ENCODE data around the gene GNPTG. TPM values are rescaled to one million over a fixed set of nuclear protein-coding genes. Genes with fewer than 3 reads are reported as not detected.

GNPTG gene
- total and polyA plus RNA-seq, 2 of the 13 experiments (the other 11 are each of a cell fraction or from before 2014, with no cell fraction given), result 22.7 to 71.1 TPM

DNA sequence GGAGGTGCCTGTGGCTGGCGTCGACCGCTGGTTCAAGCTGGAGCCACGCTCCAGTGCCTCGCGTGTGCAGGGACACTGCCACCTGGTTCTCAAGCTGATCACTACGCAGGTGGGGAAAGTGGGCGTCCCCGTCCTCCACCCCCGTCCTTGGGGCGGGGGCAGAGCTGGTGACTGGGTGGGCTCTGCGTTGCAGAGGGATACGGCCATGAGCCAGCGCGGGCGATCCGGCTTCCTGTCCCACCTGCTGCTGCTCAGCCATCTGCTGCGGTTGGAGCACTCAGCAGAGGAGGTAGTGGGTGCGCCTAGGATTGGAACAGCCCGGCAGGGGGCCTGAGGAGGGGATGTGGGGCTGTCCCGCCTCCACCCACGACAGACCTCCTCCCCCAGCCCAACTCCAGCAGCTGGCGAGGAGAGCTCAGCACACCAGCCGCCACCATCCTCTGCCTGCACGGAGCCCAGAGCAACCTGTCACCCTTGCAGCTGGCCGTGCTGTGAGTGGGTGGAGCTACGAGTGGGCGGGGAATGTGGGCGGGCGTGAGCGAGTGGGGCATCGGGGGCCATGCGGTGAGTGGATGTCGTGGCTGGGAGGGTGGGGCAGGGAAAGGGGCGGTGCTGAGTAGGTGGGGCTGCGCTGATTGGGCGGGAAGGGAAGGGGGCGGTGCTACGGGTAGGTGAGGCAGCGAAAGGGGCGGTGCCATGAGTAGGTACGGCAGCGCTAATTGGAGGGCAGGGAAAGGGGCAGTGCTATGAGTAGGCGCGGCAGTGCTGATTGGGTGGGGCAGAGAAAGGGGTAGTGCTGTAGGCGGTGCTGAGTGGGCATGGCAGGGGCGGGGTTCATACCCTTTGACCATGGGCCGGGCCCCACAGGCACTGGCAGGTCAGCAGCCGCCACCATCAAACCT is 9.0 kb upstream of the GNPTG start (continued):
- TF ChIP-seq, protein P1, sequence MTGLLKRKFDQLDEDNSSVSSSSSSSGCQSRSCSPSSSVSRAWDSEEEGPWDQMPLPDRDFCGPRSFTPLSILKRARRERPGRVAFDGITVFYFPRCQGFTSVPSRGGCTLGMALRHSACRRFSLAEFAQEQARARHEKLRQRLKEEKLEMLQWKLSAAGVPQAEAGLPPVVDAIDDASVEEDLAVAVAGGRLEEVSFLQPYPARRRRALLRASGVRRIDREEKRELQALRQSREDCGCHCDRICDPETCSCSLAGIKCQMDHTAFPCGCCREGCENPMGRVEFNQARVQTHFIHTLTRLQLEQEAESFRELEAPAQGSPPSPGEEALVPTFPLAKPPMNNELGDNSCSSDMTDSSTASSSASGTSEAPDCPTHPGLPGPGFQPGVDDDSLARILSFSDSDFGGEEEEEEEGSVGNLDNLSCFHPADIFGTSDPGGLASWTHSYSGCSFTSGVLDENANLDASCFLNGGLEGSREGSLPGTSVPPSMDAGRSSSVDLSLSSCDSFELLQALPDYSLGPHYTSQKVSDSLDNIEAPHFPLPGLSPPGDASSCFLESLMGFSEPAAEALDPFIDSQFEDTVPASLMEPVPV (CRISPR knock-in tag; IDR thresholded peaks at IDR 0.05), result no peak
- TF ChIP-seq NFIB (CRISPR knock-in tag; IDR thresholded peaks at IDR 0.05; ENCODE audit: borderline replicate concordance) (no peak), HBP1 (CRISPR knock-in tag; IDR thresholded peaks at IDR 0.05; ENCODE audit: low read depth) (no peak), ZNF550 (CRISPR knock-in tag; IDR thresholded peaks at IDR 0.05; ENCODE audit: borderline replicate concordance) (no peak), MIXL1 (CRISPR knock-in tag; IDR thresholded peaks at IDR 0.05) (no peak), ZNF496 (CRISPR knock-in tag; IDR thresholded peaks at IDR 0.05; ENCODE audit: insufficient replicate concordance) (no peak), ZBTB44 (CRISPR knock-in tag; IDR thresholded peaks at IDR 0.05) (no peak), SALL1 (CRISPR knock-in tag; IDR thresholded peaks at IDR 0.05) (peak; percentile 25; the same call in 1 of the 2 replicates), ZNF142 (CRISPR knock-in tag; IDR thresholded peaks at IDR 0.05) (no peak), ZFP37 (CRISPR knock-in tag; IDR thresholded peaks at IDR 0.05; ENCODE audit: borderline replicate concordance) (no peak), ELF4 (CRISPR knock-in tag; IDR thresholded peaks at IDR 0.05; ENCODE audit: borderline replicate concordance) (no peak), ZNF20 (CRISPR knock-in tag; IDR thresholded peaks at IDR 0.05) (no peak), NBN (conservative IDR thresholded peaks at IDR 0.05) (no peak), ZNF367 (CRISPR knock-in tag; IDR thresholded peaks at IDR 0.05; ENCODE audit: borderline replicate concordance) (no peak), STAG1 (CRISPR knock-in tag; IDR thresholded peaks at IDR 0.05) (no peak)
- TF ChIP-seq, protein P2, sequence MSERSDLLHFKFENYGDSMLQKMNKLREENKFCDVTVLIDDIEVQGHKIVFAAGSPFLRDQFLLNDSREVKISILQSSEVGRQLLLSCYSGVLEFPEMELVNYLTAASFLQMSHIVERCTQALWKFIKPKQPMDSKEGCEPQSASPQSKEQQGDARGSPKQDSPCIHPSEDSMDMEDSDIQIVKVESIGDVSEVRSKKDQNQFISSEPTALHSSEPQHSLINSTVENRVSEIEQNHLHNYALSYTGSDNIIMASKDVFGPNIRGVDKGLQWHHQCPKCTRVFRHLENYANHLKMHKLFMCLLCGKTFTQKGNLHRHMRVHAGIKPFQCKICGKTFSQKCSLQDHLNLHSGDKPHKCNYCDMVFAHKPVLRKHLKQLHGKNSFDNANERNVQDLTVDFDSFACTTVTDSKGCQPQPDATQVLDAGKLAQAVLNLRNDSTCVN (CRISPR knock-in tag; IDR thresholded peaks at IDR 0.05; ENCODE audit: borderline replicate concordance), result no peak
